AG08395 (cell line): Measurements from ENCODE around the gene ERCC6.

Source experiments
- DNase-seq: peaks from one replicate; pipeline ENCODE4 v3.0.0; 2012; ENCODE audit warnings: mixed read lengths, low spot score

Gene ERCC6

GRCh38 chr10:49549640-49550346 lies 10.9 kb upstream of the ERCC6 start:
- DNase-seq: no peak

GRCh38 chr10:49543604-49544003 lies 4.7 kb upstream of the ERCC6 start:
- no peak for DNase-seq

GRCh38 chr10:49542353-49542752 lies 3.4 kb upstream of the ERCC6 start:
- DNase-seq: no peak

GRCh38 chr10:49541762-49542161 lies 2.8 kb upstream of the ERCC6 start:
- DNase-seq: no peak

- DNase-seq: no peak
Observed at GRCh38 chr10:49540056-49540797, 1.3 kb upstream of the ERCC6 start.

GRCh38 chr10:49539320-49539885 lies 482 bp upstream of the ERCC6 start:
- peak; percentile 30 for DNase-seq

GRCh38 chr10:49534670-49535381 lies 4.1 kb downstream of the ERCC6 start:
- DNase-seq: peak; percentile 69

GRCh38 chr10:49532461-49532860 lies 6.5 kb downstream of the ERCC6 start:
- DNase-seq: no peak

- no peak for DNase-seq
Observed at GRCh38 chr10:49528977-49529506, 9.9 kb downstream of the ERCC6 start.

- DNase-seq: no peak
Observed at GRCh38 chr10:49527850-49528249, 11.1 kb downstream of the ERCC6 start.

- DNase-seq: no peak
Observed at GRCh38 chr10:49527061-49527460, 11.9 kb downstream of the ERCC6 start.

- no peak for DNase-seq
Observed at GRCh38 chr10:49526619-49527018, 12.3 kb downstream of the ERCC6 start.

- no peak for DNase-seq
Observed at GRCh38 chr10:49524496-49524895, 14.4 kb downstream of the ERCC6 start.

- DNase-seq: no peak
Observed at GRCh38 chr10:49523301-49523700, 15.6 kb downstream of the ERCC6 start.

GRCh38 chr10:49521062-49521461 lies 17.9 kb downstream of the ERCC6 start:
- DNase-seq: no peak

GRCh38 chr10:49520122-49520775 lies 18.7 kb downstream of the ERCC6 start:
- no peak for DNase-seq

- DNase-seq: no peak
Observed at GRCh38 chr10:49519717-49520116, 19.2 kb downstream of the ERCC6 start.

- DNase-seq: peak; percentile 77
Observed at GRCh38 chr10:49518982-49519578, 19.8 kb downstream of the ERCC6 start.

- DNase-seq: no peak
Observed at GRCh38 chr10:49518566-49518965, 20.4 kb downstream of the ERCC6 start.

GRCh38 chr10:49516216-49516970 lies 22.5 kb downstream of the ERCC6 start:
- no peak for DNase-seq
